Tongue (tissue), 2 donors: ENCODE results near the gene PNLIPRP3. TPM values are rescaled to one million over a fixed set of nuclear protein-coding genes. Genes with fewer than 3 reads are reported as not detected.
"Not testable (repeated sequence)": the region's sequence is repeated elsewhere in the genome, so short reads cannot be mapped to it uniquely, and the experiment has no call there.

ENCODE experiments used
- DNase-seq: peaks from one replicate; pipeline ENCODE4 v3.0.0-alpha.2; 2015
- total RNA-seq: library from RNA; depleted of rRNA; stranded (reverse); fragments of >200 nt; gene quantifications from one replicate; pipeline ENCODE4 v1.2.3, GENCODE V29; 2014

Gene PNLIPRP3
- not detected for total RNA-seq

DNA sequence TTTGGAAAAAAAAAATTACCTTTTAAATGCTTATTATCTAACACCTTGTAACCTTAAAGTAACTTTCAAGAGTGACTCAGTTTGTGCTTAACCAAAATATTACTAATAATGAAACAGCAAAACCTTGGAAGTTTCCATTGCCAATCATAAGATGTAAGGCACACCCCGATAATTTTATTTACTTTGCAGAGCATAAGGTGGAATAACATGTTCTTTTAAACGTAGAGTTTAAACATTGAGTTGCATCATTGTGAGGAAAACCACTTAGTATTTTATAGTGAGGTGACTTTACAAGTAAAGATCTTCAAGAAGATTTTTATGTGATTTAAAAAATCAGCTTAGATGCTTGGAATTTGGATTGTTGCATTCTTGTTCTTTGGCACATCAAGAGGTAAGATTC lies at the start of gene PNLIPRP3:
Gene PNLIPRP3 (plus strand): TSS at position 177 of the 400 bp plus-strand sequence. CDS start 166 bp downstream, at position 343.
- no peak for DNase-seq

DNA sequence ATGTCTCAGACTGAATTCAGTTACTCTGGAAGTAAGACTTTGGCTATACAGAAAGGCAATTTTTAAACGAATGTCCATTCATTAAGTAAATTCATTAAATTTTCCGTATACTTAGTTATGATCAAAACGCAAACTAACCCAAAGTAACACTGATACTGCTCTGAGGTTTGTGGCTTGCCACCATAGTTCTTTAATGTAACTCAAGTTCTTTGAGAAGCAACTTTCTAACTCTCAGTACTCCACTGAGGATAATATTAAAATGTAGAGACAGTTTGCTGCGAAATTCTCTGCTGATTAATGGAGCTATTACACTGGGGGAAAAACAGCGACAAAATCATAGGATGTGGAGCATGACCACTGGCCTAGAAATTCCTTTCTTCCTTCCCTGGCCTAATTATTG lies 45.4 kb upstream of the PNLIPRP3 start:
- DNase-seq = no peak

- DNase-seq = no peak
These were observed 42.3 kb upstream of the PNLIPRP3 start for GRCh38 chr10:116385311-116385710.

GRCh38 chr10:116385994-116386809 lies 41.4 kb upstream of the PNLIPRP3 start:
- DNase-seq = peak; percentile 79

DNA sequence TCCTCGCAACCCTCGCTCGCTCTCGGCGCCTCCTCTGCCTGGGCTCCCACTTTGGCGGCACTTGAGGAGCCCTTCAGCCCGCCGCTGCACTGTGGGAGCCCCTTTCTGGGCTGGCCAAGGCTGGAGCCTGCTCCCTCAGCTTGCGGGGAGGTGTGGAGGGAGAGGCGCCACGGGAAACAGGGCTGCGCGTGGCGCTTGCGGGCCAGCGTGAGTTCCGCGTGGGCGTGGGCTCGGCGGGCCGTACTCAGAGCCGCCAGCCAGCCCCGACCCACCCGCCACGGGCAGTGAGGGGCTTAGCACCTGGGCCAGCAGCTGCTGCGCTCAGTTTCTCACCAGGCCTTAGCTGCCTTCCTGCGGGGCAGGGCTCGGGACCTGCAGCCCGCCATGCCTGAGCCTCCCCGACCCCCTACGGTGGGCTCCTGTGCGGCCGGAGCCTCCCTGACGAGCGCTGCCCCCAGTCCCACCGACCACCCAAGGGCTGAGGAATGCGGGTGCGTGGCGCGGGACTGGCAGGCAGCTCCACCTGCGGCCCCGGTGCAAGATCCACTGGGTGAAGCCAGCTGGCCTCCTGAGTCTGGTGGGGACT lies 34.3 kb upstream of the PNLIPRP3 start:
- not testable (repeated sequence) for DNase-seq

DNA sequence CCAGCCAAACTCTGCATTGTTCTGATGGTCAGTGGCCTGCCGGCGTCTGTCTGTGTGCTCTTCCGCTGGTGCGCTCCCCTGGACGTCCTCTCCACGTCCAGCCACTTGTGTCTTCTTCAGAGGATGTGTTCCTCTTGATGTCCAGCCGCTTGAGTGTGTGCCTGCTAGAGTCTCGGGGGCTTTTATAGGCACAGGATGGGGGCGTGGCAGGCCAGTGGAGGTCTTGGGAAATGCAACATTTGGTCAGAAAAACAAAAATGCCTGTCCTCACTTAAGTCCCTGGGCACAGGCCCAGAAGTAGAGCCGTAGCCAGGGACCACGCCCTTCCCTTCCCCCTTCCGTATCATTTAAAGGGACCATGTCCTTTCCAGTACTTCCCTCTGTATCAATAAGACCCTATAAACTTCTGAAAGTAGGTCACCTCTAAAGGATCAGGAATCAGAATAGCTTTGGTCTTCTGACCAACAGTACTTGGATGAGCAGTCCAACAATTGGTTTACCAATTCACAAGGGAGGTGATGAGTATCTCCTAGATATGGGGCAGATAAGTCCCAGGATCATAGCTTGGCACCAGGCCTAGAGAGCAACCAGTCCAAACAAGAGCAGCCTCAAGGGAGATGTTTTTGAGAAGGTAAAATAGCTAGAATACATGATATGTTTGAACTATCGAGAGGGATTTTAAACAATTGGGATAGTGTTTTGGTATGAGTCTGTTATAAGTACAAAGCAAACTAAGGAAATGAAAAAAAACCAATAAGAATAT lies 32.2 kb upstream of the PNLIPRP3 start:
- DNase-seq = no peak

- no peak for DNase-seq
These were observed 29.4 kb upstream of the PNLIPRP3 start for GRCh38 chr10:116398224-116398623.

GRCh38 chr10:116402858-116403257 lies 24.8 kb upstream of the PNLIPRP3 start:
- DNase-seq = no peak

- DNase-seq = peak; percentile 4
These were observed 23.9 kb upstream of the PNLIPRP3 start for GRCh38 chr10:116403740-116404250.

GRCh38 chr10:116408719-116409118 lies 18.9 kb upstream of the PNLIPRP3 start:
- no peak for DNase-seq

- no peak for DNase-seq
These were observed 17.3 kb upstream of the PNLIPRP3 start for GRCh38 chr10:116410351-116410750.

GRCh38 chr10:116417821-116418220 lies 9.8 kb upstream of the PNLIPRP3 start:
- DNase-seq = no peak

- DNase-seq = no peak
These were observed 9.3 kb upstream of the PNLIPRP3 start for GRCh38 chr10:116418389-116418788.

DNA sequence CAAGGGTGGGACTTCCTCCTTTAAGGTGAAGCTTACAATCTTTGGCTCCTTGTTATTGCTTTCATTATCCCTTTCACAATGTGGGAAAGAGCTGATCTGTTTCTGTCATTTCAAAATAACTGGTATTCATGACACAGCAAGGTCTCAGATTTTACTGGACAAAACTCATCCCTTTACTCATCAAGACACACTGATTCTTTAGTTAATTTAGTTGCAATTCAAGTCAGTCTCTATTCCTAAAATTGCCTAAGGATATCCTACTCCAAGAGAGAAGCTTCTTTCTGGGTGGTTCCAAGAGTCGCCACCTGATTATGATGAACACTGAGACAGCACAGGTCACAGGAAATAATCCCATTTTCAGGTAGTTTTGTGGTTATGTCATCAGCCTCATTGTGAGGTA lies 5.8 kb upstream of the PNLIPRP3 start:
- DNase-seq = no peak

- DNase-seq = no peak
These were observed 1.8 kb downstream of the PNLIPRP3 start for GRCh38 chr10:116429288-116429977.

DNA sequence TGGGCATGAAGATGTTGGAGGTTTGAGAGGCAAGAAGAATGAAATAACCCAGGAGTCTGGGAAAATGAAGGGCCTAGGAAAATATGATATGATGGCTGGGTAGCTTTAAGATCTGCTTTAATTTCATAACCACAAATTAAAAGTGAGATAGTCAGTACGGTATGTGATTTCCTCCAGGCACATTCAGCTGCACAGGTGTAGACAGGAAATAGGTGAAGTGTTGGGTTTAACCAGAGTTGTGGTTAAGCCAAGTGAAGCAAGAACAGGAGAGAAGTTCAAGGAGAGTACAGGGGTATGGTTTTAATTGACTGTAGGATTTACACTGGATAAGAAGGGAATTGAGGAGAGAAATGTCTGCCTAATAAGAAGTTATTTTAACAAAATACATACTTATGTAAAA lies 2.6 kb downstream of the PNLIPRP3 start:
- DNase-seq = no peak

DNA sequence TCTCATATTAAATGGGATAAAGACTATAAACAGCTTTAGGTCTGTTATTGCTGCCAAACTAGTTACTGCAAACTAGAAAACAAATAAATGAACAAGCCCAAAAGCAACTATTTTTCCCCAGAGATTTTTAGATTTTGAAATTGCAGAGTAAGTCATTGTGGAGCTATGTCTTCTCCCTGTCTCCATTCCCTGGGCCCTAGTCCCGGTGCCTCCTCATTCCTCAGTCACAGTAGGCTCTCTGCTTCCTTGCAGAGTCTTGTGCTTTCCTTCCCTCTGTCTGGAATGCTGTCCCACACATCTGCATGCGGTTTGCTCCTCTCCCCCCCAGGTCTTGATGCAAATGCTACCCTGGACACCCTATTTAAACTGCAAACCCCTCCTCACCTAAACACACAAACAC lies 4.0 kb downstream of the PNLIPRP3 start:
- DNase-seq = no peak

DNA sequence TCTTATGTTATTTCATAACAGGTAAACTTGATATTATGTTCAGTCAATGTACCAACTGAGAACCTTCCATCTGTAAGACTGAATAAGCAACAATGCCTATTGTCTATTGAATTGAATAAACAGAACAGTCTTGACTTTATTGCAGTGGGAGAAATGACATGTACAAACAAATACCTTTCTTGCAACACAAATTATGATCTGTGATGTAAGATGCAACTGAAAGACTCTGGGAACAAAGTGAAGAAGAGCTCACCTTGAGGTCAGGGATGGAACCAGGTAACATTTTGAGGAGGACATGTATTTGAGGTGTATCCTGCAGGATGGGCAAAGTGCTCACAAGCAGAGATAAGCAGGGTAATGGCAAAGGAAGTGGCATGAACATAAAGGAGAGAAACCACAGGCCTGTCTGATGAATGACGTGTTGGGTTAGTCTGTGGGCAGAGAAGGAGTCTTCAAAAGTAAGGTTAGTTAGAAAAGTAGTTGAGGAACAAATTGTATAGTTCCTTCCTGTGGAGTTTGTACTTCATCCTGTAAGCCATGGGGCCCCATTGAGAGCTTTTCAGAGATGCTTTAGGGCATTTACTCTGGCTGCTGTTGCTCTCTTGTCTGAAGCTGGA lies 9.5 kb downstream of the PNLIPRP3 start:
- DNase-seq = no peak

- DNase-seq = no peak
These were observed 12.8 kb downstream of the PNLIPRP3 start for GRCh38 chr10:116440330-116441030.

DNA sequence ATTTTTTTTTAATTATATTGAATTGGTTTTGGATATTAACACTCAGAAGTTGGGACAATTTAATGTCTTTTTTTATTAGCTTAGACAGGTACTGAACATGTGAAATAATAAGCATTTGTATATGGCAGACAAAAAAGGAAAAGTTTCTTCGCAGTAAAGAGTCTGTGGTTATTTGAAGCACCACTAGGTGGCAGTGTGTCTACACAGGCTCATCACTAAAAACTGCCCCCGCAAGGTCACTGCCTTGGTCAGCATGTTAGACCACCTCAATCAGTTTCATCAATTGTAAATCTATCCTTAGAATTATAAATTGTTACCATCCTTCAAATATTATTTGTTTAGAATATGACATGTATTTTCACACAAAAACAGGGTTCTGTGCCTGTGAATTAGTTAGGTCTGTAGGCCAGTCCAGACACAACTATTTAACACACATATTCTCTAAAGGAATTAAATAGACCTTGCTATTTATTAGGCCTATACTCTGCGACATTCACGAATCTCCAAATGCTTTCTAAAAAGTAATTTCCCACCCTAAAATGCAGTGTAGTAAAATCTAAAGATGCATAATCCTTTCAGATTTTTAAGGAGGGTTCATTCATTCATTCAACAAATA lies 17.0 kb downstream of the PNLIPRP3 start:
- peak; percentile 61 for DNase-seq

GRCh38 chr10:116450861-116451260 lies 23.2 kb downstream of the PNLIPRP3 start:
- no peak for DNase-seq
